Neural progenitor cell (in vitro differentiated cells): Measurements from ENCODE around the gene POU2F2.

Experiments
- CTCF ChIP-seq: fragments of 200-600 bp; sonication (generic); IDR thresholded peaks from 2 replicates; pipeline ENCODE4 v1.5.1; 2017; ENCODE audit warnings: antibody characterized with exemption, mild to moderate bottlenecking
- EZH2 ChIP-seq: fragments of 200-600 bp; sonication (generic); IDR thresholded peaks from 2 replicates; pipeline ENCODE4 v1.6.1; 2017; ENCODE audit warnings: antibody characterized with exemption, mild to moderate bottlenecking, moderate library complexity

- no peak for TF ChIP-seq CTCF
- no peak for TF ChIP-seq EZH2
Observed at GRCh38 chr19:42150911-42151361, 18.7 kb upstream of the POU2F2 start.
